Forelimb muscle (tissue), 1 donor: ENCODE data around the gene NELFB. TPM values are rescaled to one million over a fixed set of nuclear protein-coding genes. Genes with fewer than 3 reads are reported as not detected.
A peak's percentile ranks its signal among the peaks of the same experiment; 100 is the strongest.

Source experiments
- DNase-seq: peaks from one replicate; pipeline ENCODE4 v3.0.0-alpha.2; 2013; ENCODE audit warnings: low read depth
- polyA plus RNA-seq: library from polyadenylated mRNA; unstranded; fragments of 120-200 nt; gene quantifications from one replicate; pipeline ENCODE4 v1.2.1, GENCODE V29; 2013; ENCODE audit not compliant: insufficient read length

Gene NELFB
- polyA plus RNA-seq, 1 donor = 45.6 TPM

DNA sequence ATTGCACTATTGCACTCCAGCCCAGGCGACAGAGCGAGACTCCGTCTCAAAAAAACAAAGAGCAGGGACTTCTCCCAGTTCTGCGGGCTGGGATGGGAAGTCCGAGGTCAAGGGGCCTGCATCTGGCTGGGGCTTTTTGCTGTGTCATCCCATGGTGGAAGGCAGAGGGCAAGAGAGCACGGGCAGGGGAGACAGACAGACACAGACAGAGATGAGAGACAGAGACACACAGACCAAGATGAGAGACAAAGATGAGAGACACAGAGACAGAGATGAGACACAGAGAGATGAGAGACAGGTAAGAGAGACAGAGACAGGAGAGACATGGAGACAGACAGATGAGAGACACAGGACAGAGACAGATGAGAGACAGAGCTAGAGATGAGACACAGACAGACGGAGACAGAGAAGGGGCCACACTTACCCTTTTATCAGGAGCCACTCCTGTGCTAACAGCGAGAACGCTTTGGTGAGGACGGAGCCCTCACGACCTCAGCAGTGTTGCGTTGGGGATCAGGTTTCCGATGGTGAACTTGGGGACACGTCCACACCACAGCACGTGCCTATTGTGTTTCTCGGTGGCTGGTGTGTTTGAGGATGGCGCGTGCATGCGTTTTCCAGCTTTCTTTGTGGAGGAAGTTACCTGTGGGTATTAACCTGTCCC lies 13.5 kb downstream of the NELFB start:
- DNase-seq = no peak

- no peak for DNase-seq
Observed at GRCh38 chr9:137269231-137269772, 14.2 kb downstream of the NELFB start.

DNA sequence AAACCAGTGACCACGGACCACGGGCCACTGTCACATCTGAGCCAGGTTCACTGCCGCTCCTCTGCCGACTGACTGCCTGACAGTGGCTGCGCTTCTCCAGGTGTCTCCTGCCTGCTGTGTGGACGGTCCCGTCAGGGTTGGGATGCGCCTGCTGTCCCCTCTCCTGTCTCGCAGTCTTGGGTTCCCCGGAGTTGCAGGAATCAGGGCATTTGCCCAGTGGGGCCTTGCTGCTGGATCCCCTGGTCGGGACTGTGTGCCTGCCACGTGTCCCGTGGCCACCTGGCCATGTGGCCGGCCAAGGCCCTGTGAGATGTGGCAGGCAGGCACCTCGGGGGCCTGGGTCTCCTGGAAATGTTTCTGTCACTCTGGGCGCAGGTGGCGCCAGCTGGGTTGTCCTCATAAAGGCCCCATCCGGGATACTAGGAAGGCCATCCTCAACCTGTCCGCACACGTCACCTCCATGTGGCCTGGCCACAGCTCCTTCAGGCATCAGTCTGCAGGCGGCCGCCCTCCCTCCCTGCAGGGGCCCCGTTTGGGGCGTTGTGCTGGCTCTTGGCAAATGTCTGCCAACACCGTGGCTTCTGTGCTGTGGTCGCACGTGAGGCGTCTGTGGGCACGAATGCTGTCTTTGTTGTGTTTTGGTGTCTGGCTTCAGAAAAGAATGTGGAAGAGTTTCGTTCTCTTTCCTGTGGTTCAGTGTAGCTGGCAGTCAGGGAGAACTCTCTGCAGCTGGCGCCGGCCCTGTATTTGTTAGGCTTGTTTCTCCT lies 16.0 kb downstream of the NELFB start:
- DNase-seq = no peak

DNA sequence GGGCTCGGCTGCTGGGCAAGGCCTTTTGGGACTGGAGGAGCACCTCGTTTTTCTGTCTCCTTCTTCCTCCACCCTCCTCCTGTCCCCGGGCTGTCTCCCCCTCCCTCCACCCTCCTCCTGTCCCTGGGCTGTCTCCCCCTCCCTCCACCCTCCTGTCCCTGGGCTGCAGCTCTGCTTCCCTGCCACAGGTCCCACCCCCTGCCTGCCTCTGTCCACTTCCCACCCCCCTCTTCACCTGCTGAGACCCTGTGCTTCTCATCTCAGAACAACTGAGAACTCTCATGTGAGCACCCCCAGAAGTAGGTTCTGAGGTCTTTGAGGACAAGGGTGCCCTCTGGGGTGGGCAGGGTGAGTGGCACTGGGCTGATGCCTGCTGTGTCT lies 16.6 kb downstream of the NELFB start:
- DNase-seq = no peak

GRCh38 chr9:137272241-137273094 lies 17.3 kb downstream of the NELFB start:
- DNase-seq = no peak

DNA sequence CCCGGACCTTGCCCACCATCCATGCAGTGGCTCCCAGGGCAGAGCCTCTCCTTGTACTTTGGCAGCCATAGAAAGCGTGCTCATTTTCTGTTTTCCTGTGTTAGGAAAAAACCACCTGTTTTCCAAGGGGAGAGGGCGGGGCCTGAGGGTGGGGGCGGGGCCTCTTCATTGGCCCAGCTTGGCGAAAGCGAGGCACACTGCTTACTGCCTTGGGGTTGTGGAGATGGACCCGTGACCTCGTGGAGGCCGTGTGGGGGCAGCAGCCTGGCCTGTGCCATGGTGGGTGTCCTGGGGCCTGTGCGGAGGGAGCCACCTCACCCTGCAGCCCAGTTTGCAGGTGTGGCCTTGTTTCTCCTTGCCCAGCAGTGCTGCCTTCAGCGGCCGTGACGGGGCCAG lies 18.0 kb downstream of the NELFB start:
- no peak for DNase-seq

DNA sequence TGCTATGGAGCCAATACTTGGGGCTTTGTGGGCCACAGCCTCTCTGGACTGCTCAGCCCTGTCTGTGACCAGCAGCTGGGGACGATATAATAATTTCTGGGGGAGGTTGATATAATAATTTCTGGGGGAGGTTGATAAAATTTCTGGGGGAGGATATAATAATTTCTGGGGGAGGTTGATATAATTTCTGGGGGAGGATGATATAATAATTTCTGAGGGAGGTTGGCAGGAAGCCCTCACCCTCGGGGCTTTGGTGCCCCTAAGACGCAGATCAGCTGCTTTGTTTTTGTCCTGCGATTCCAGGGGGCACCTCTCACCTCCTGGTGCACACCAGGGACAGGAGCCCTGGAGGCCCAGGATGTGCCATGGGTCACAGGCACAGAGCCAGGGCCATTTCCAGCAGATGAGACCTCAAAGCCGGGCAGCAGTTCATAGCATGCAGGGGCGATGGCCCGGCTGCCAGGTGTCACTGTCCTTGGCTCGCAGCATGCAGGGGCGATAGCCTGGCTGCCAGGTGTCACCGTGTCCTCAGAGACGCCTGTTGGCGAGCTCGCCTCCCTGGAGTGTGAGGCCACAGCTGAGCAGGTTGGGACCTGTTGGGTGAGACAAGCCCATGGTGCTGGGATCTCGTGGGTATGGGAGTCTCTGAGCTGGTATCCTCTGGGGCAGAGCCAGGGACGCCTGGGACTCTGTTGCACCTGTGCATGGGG lies 18.6 kb downstream of the NELFB start:
- DNase-seq = no peak

DNA sequence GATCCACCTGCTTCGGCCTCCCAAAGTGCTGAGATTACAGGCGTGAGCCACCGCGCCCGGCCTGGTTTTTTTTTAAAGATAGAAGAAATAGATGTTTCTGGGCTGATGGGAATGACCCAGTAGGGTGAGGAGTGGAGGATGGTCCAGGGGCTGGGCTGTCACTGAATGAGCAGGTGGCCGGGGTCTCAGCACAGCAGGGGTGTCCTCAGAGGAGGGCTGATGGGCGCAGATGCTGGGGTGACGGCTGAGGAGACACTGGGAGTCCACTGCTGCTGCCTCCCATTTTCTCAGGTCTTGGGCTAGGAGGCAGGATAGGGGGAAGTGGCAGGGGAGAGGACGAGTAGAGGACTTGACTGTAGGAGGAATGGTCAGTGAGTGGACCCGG lies 20.1 kb downstream of the NELFB start:
- no peak for DNase-seq

- DNase-seq = no peak
Observed at GRCh38 chr9:137275588-137276472, 20.7 kb downstream of the NELFB start.

DNA sequence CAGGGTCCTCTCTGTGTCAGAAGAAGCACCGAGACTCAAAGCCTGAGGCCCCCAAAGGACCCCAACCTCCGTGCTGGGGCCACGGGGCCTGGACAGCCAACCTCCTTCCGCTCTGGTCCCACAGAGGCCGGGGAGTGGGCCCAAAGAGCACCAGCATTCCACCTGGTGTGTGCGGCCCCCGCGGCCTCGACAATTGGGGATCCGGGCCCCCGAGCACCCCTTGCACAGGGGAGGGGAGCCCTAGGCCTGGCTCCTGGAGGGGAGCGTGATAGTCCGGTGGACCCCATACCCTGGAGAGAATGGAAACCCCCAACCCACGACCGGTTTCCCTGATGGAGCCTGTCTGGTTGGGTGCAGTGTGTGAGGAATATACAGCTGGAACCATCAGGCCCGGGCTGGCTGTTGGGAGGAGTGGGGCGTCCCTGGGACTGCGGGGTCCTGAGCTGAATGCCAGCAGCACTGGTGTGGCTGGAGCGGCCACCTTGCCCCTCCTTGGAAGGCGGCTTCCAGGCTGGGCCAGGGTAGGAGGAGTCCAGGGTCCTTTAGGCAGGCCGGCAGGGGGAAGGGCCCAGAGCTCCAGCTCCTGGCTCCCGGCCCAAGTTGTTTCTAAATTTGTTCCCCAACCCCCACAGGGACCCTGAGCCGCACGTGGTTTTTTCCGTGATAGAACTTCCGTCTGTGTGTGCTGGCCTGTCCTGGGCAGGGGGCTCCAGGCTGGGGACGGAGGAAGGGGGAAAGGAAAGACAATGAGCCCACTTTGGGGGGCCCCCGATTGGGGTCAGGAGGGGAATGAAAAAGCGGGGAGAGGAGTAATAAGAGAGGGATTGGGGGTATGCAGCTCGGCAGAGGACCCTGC lies 21.6 kb downstream of the NELFB start:
- DNase-seq = peak; percentile 65

- no peak for DNase-seq
Observed at GRCh38 chr9:137277329-137278041, 22.4 kb downstream of the NELFB start, which contains the start of gene TOR4A. TOR4A (plus strand) TSS chr9:137277726; CDS start chr9:137278690, 964 bp downstream.

DNA sequence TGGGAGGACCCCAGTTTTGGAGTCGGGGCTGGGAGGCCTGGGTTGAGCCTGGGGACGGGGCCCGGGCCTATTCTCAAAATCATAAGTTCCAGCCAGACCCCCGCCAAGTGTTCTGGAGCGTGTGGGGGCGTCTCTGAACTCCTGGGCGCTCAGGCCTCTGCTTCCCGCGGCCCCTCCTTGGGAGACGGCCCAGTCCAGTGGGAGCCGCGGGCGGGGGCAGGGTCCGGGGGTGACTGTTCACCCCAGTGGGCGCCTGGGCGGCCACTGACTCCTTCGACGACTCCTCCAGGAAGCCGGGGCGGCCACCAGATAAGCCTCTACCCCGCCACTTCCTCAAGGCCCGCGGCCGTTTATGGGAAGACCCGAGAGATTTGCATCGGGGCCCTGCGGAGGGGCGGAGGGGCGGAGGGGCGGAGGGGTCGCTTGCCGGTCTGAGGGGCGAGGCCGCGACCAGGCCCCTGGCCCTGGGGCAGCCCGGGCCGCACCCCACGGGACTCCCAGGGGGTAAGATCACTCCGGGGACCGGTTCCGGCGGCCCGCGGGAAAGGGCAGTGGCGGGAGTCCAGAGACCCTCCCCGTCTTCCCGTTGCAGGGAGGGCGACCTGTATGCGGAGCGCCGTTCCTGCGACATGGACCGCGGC lies 23.1 kb downstream of the NELFB start:
- DNase-seq = no peak

GRCh38 chr9:137278721-137279711 lies 23.9 kb downstream of the NELFB start:
- no peak for DNase-seq

DNA sequence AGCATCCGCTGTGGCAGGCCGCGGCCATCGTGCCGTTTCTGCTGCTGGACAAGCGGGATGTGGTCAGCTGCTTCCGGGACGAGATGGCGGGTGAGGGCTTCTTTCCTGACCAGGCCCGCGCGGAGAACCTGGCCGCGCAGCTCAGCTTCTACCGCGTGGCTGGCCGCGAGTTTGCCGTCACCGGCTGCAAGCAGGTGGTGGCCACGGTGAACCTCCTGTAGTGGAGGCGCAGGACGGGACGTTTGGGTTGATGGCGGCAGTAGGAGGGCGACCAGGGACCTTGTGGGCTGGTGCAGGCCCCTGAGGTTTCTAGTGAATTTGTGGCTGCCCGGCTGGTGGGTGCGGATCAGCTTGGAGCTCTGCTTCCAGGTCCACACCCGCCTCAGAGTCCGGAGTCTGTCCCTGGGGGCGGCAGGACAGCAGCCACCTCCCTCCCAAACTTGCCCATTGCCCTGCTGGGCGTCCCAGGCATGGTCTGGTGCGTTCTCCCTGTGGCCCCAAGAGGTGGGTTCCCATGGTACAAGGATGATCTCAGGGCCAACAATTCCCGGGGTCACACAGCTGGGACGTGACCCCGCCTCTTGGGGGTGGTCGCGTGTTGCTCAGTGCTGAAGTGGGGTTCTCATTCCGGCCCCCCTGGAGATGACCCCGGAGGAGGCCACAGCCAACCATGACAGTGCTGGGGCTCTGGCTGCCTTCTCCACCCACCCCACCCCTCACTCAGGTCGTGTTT lies 24.8 kb downstream of the NELFB start:
- DNase-seq = no peak

DNA sequence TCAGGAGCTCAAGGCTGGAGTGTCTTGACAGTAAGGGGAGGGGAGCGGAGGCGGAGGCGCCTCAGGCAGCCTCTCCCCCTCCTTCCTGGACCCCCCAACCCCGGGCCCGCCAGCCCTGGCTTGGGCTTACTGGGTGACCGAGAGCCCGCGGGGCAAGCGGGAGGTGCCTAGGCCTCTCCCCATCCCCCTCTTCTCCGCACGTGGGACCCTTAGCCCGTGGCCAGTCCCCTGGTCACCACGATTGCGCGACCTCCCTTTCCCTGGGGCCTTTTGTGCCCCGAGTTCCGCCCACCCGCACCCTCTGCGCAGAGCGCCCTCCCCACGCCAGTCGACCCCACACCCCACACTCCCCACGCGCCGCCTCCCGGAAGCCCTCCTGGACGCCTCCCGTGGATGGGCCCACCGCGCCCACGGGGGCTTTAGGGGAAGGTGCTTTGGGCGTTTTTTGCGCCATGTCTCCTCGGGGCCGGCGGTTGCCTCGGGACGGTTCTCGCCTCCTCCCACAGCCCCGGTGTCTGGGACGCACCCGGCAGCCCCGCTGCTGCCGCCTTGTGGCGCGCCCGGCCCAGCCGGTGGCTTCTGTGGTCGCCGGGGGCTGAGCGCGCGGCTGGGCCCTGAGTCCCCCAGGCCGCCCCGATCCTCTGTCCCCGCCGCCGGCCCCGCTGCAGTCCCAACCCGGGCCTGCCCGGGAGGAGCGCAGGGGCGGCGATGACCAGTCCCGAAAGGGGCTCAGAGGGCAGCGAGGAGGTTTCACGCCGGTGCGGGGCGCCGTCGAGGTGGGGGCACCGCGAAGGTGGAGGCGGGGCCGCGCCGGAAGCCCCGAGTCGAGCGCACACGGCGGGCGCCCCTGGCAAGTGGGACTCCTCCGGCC lies 25.6 kb downstream of the NELFB start:
- no peak for DNase-seq
